NT2/D1 (cell line): ENCODE measurements around the gene OR2T27.
A peak's percentile ranks its signal among the peaks of the same experiment; 100 is the strongest.

ENCODE experiments used
- DNase-seq: peaks from one replicate; pipeline ENCODE4 v3.0.0-alpha.2; 2011; ENCODE audit warnings: low read depth, low spot score
- H3K27me3 ChIP-seq: 2 replicates; pipeline ENCODE4 v1.6.0; 2011; ENCODE audit warnings: mild to moderate bottlenecking; ENCODE audit not compliant: insufficient read length, insufficient read depth
- H3K36me3 ChIP-seq: 2 replicates; pipeline ENCODE4 v1.6.1; 2011; ENCODE audit warnings: mild to moderate bottlenecking, low read length, mixed read lengths; ENCODE audit not compliant: insufficient read depth, insufficient read length
- H3K4me1 ChIP-seq: 2 replicates; pipeline ENCODE4 v1.5.1; 2011; ENCODE audit not compliant: insufficient read depth, insufficient read length
- H3K4me3 ChIP-seq: 2 replicates; pipeline ENCODE4 v1.5.1; 2011; ENCODE audit warnings: low read depth; ENCODE audit not compliant: insufficient read length
- H3K9ac ChIP-seq: 2 replicates; pipeline ENCODE4 v1.6.0; 2011; ENCODE audit warnings: low read depth; ENCODE audit not compliant: insufficient read length
- H3K9me3 ChIP-seq: 2 replicates; pipeline ENCODE4 v1.5.1; 2011; ENCODE audit warnings: mild to moderate bottlenecking, low read length; ENCODE audit not compliant: insufficient read depth
- SUZ12 ChIP-seq: IDR thresholded peaks from 2 replicates; pipeline ENCODE4 v1.6.1; 2011; ENCODE audit not compliant: insufficient read length, insufficient read depth; ENCODE audit errors: extremely low read depth
- YY1 ChIP-seq: IDR thresholded peaks from 2 replicates; pipeline ENCODE4 v1.6.1; 2011; ENCODE audit not compliant: insufficient read length, insufficient read depth
- ZNF274 ChIP-seq: IDR thresholded peaks from 2 replicates; pipeline ENCODE4 v1.6.1; 2011; ENCODE audit warnings: mild to moderate bottlenecking, low read depth, low read length

Gene OR2T27

GRCh38 chr1:248618878-248619277, 36.5 kb downstream of the OR2T27 start:
- Histone ChIP-seq H3K27me3 (no peaks in the 10 kb centered on the region), H3K36me3 (no peaks in the 10 kb centered on the region), H3K4me1 (no peaks in the 10 kb centered on the region), H3K9ac (no peak overlapping the region), H3K9me3 (no peaks in the 10 kb centered on the region), H3K4me3 (no peak overlapping the region)
- peak; percentile 3 for DNase-seq
- no peak for TF ChIP-seq ZNF274
- no peak for TF ChIP-seq YY1
- no peak for TF ChIP-seq SUZ12

- no peaks in the 10 kb centered on the region for H3K27me3 ChIP-seq
These were observed 37.2 kb downstream of the OR2T27 start for GRCh38 chr1:248618119-248618518.

GRCh38 chr1:248613742-248614141, 41.6 kb downstream of the OR2T27 start:
- no peaks in the 10 kb centered on the region for H3K4me1 ChIP-seq
- no peaks in the 10 kb centered on the region for H3K36me3 ChIP-seq
- H3K9me3 ChIP-seq: no peaks in the 10 kb centered on the region
- TF ChIP-seq YY1 (no peak), SUZ12 (no peak), ZNF274 (no peak)
- no peak overlapping the region for H3K4me3 ChIP-seq
- H3K27me3 ChIP-seq: no peaks in the 10 kb centered on the region
- no peak overlapping the region for H3K9ac ChIP-seq
- no peak for DNase-seq

More at GRCh38 chr1:248618119-248618518, 37.2 kb downstream of the OR2T27 start:
- no peak overlapping the region for H3K9ac ChIP-seq
- no peaks in the 10 kb centered on the region for H3K9me3 ChIP-seq
- no peaks in the 10 kb centered on the region for H3K36me3 ChIP-seq
- TF ChIP-seq SUZ12 (no peak), ZNF274 (no peak), YY1 (no peak)
- DNase-seq: no peak
- no peak overlapping the region for H3K4me3 ChIP-seq
- H3K4me1 ChIP-seq: no peaks in the 10 kb centered on the region

- Histone ChIP-seq H3K36me3 (no peaks in the 10 kb centered on the region), H3K27me3 (no peaks in the 10 kb centered on the region), H3K9ac (no peak overlapping the region), H3K4me3 (no peak overlapping the region), H3K9me3 (no peaks in the 10 kb centered on the region), H3K4me1 (no peaks in the 10 kb centered on the region)
- no peak for DNase-seq
- TF ChIP-seq YY1 (no peak), SUZ12 (no peak), ZNF274 (no peak)
These were observed 43.4 kb downstream of the OR2T27 start for GRCh38 chr1:248611883-248612414.

- H3K4me1 ChIP-seq: no peaks in the 10 kb centered on the region
- H3K9ac ChIP-seq: no peak overlapping the region
- no peak for DNase-seq
- no peak for TF ChIP-seq YY1
- no peak for TF ChIP-seq ZNF274
- no peak for TF ChIP-seq SUZ12
- H3K27me3 ChIP-seq: no peaks in the 10 kb centered on the region
- H3K9me3 ChIP-seq: no peaks in the 10 kb centered on the region
- no peaks in the 10 kb centered on the region for H3K36me3 ChIP-seq
- H3K4me3 ChIP-seq: no peak overlapping the region
These were observed 45.0 kb downstream of the OR2T27 start for GRCh38 chr1:248610301-248610700.
